Activated CD4-positive, alpha-beta T cell treated with anti-CD3 and anti-CD28 coated beads for 24 hours (primary cell): ENCODE data around the gene MYL11.

Experiments used
- DNase-seq, 2 donors: peaks; one replicate each; pipeline ENCODE4 v3.0.0-alpha.2; 2020; ENCODE audit warnings: low read depth in 2 of 2

MYL11 gene

GRCh38 chr16:30354423-30355143 lies 20.0 kb upstream of the MYL11 start:
- DNase-seq = no peak

- peak; percentile 80 to 87 for DNase-seq
These were observed 19.3 kb upstream of the MYL11 start, which contains the start of gene CD2BP2 for GRCh38 chr16:30355144-30355953. Gene CD2BP2 (minus strand): TSS chr16:30355308. CDS start chr16:30354681, 627 bp downstream.

- DNase-seq = no peak
These were observed 18.7 kb upstream of the MYL11 start for GRCh38 chr16:30355954-30356308.

- no peak for DNase-seq
These were observed 18.1 kb upstream of the MYL11 start for GRCh38 chr16:30356401-30357084.

GRCh38 chr16:30357085-30357714 lies 17.4 kb upstream of the MYL11 start:
- no peak for DNase-seq

GRCh38 chr16:30357715-30358576 lies 16.7 kb upstream of the MYL11 start:
- no peak for DNase-seq

GRCh38 chr16:30358577-30358936 lies 16.0 kb upstream of the MYL11 start:
- no peak for DNase-seq

- DNase-seq = no peak
These were observed 15.4 kb upstream of the MYL11 start for GRCh38 chr16:30358990-30359870.

GRCh38 chr16:30359871-30360170 lies 14.8 kb upstream of the MYL11 start:
- DNase-seq = no peak

GRCh38 chr16:30361180-30361579 lies 13.4 kb upstream of the MYL11 start:
- no peak for DNase-seq

- no peak for DNase-seq
These were observed 9.4 kb upstream of the MYL11 start for GRCh38 chr16:30365200-30365599.

- no peak for DNase-seq
These were observed 8.1 kb upstream of the MYL11 start for GRCh38 chr16:30366511-30366910.

GRCh38 chr16:30367349-30368009 lies 7.1 kb upstream of the MYL11 start:
- DNase-seq = no peak

- no peak for DNase-seq
These were observed 6.3 kb upstream of the MYL11 start for GRCh38 chr16:30368122-30368791.

GRCh38 chr16:30368792-30369090 lies 5.9 kb upstream of the MYL11 start:
- no peak for DNase-seq

- DNase-seq = no peak
These were observed 5.3 kb upstream of the MYL11 start for GRCh38 chr16:30369091-30369937.

GRCh38 chr16:30369938-30370455 lies 4.6 kb upstream of the MYL11 start:
- DNase-seq = no peak
